WTC11 (cell line): ENCODE data around the gene STXBP6. TPM values are rescaled to one million over a fixed set of nuclear protein-coding genes. Genes with fewer than 3 reads are reported as not detected.

Experiments used
- ATAC-seq: fragments of 200-7000 bp; cut with Tn5 transposase; 2 replicates; pipeline ENCODE4 v1.10.0; 2021; ENCODE audit warnings: mild to moderate bottlenecking, moderate library complexity
- Bru-seq: library from RNA; stranded (reverse); fragments of 400-500 nt; gene quantifications from one replicate; lab custom pipeline; 2021; lab: Mats Ljungman, UMichigan
- CTCF ChIA-PET: fragments of 300-600 bp; sonication (Branson Sonifier 250); formaldehyde crosslinking; loops from one replicate; lab custom pipeline; 2021; ENCODE audit warnings: antibody characterized with exemption; lab: Charles Lee
- POLR2A ChIA-PET: fragments of 350-600 bp; sonication (Branson Sonifier 250); formaldehyde crosslinking; loops from one replicate; lab custom pipeline; 2021; ENCODE audit warnings: antibody characterized with exemption; lab: Charles Lee
- DNase-seq: peaks from one replicate; pipeline ENCODE4 v3.0.0; 2021; ENCODE audit warnings: low spot score
- H3K27ac Mint-ChIP-seq: 2 replicates; pipeline ENCODE4 v1.8.0; 2021; ENCODE audit warnings: mixed read lengths
- H3K27me3 Mint-ChIP-seq: 2 replicates; pipeline ENCODE4 v1.8.0; 2021; ENCODE audit warnings: low read depth, mild to moderate bottlenecking, moderate library complexity, mixed read lengths
- H3K36me3 Mint-ChIP-seq: 2 replicates; pipeline ENCODE4 v1.8.0; 2021; ENCODE audit warnings: mixed read lengths
- H3K4me1 Mint-ChIP-seq: 2 replicates; pipeline ENCODE4 v1.8.0; 2022; ENCODE audit warnings: mixed read lengths
- H3K4me3 Mint-ChIP-seq: 2 replicates; pipeline ENCODE4 v1.8.0; 2021; ENCODE audit warnings: mild to moderate bottlenecking, moderate library complexity, mixed read lengths
- H3K9me3 Mint-ChIP-seq: 2 replicates; pipeline ENCODE4 v1.8.0; 2021; ENCODE audit warnings: mixed read lengths
- ATF1 ChIP-seq: sonication (generic); formaldehyde crosslinking; IDR thresholded peaks from 2 replicates; pipeline ENCODE4 v1.8.1; 2023; ENCODE audit warnings: mild to moderate bottlenecking, moderate library complexity, missing genetic modification reagents
- CREM ChIP-seq: sonication (generic); formaldehyde crosslinking; IDR thresholded peaks from 2 replicates; pipeline ENCODE4 v1.8.1; 2022; ENCODE audit warnings: mild to moderate bottlenecking, missing genetic modification reagents, moderate library complexity
- EMX1 ChIP-seq: fragments of 250-450 bp; sonication (Bioruptor Pico); IDR thresholded peaks from 2 replicates; pipeline ENCODE4 v1.8.0; 2021; ENCODE audit warnings: mild to moderate bottlenecking
- FOXP1 ChIP-seq: sonication (generic); formaldehyde crosslinking; IDR thresholded peaks from 2 replicates; pipeline ENCODE4 v1.8.0; 2022; ENCODE audit warnings: missing genetic modification reagents, mild to moderate bottlenecking, moderate library complexity, borderline replicate concordance
- GABPB1 ChIP-seq: sonication (generic); formaldehyde crosslinking; IDR thresholded peaks from 2 replicates; pipeline ENCODE4 v1.8.1; 2023; ENCODE audit warnings: mild to moderate bottlenecking, missing genetic modification reagents
- GTF2I ChIP-seq: fragments of 250-450 bp; sonication (Bioruptor Pico); conservative IDR thresholded peaks from 2 replicates; pipeline ENCODE4 v1.4.0; 2021; ENCODE audit warnings: mild to moderate bottlenecking
- JUN ChIP-seq: sonication (generic); formaldehyde crosslinking; IDR thresholded peaks from 2 replicates; pipeline ENCODE4 v1.8.0; 2023; ENCODE audit warnings: mild to moderate bottlenecking, missing genetic modification reagents
- KAT7 ChIP-seq: sonication (generic); formaldehyde crosslinking; IDR thresholded peaks from 2 replicates; pipeline ENCODE4 v1.8.1; 2023; ENCODE audit warnings: missing genetic modification reagents, mild to moderate bottlenecking, borderline replicate concordance
- MYBL2 ChIP-seq: sonication (generic); formaldehyde crosslinking; IDR thresholded peaks from 2 replicates; pipeline ENCODE4 v1.8.1; 2023; ENCODE audit warnings: mild to moderate bottlenecking, moderate library complexity, missing genetic modification reagents
- NFE2L1 ChIP-seq: sonication (generic); formaldehyde crosslinking; IDR thresholded peaks from 2 replicates; pipeline ENCODE4 v1.8.1; 2023; ENCODE audit warnings: missing genetic modification reagents
- PRRX2 ChIP-seq: fragments of 250-450 bp; sonication (Bioruptor Pico); IDR thresholded peaks from 2 replicates; pipeline ENCODE4 v1.8.0; 2021; ENCODE audit warnings: mild to moderate bottlenecking
- TEAD1 ChIP-seq: sonication (generic); formaldehyde crosslinking; IDR thresholded peaks from 2 replicates; pipeline ENCODE4 v1.8.0; 2022; ENCODE audit warnings: mild to moderate bottlenecking, missing genetic modification reagents
- TP53 ChIP-seq: sonication (generic); formaldehyde crosslinking; IDR thresholded peaks from 2 replicates; pipeline ENCODE4 v1.8.1; 2023; ENCODE audit warnings: mild to moderate bottlenecking, missing genetic modification reagents
- ZNF219 ChIP-seq: sonication (generic); formaldehyde crosslinking; IDR thresholded peaks from 2 replicates; pipeline ENCODE4 v1.8.0; 2023; ENCODE audit warnings: missing genetic modification reagents, mild to moderate bottlenecking, borderline replicate concordance
- ZNF396 ChIP-seq: fragments of 250-450 bp; sonication (Bioruptor Pico); IDR thresholded peaks from 2 replicates; pipeline ENCODE4 v1.8.0; 2021; ENCODE audit warnings: mild to moderate bottlenecking, moderate library complexity, borderline replicate concordance
- long read RNA-seq, 3 experiments: library from RNA in 1 of 3; library from capped mRNA in 1 of 3; library from polyadenylated mRNA in 1 of 3; unstranded in 2 of 3; stranded (forward) in 1 of 3; transcript quantifications; one replicate each; pipeline ENCODE4 v2.0.0, GENCODE V29; 2021
- total RNA-seq: library from RNA; stranded (reverse); gene quantifications from 3 replicates; pipeline ENCODE4 v1.2.3, GENCODE V29; 2021
- TF ChIP-seq, protein P1 (sequence below): sonication (generic); formaldehyde crosslinking; IDR thresholded peaks from 2 replicates; pipeline ENCODE4 v1.8.0; 2022; ENCODE audit warnings: mild to moderate bottlenecking, missing genetic modification reagents
- TF ChIP-seq, protein P2 (sequence below): fragments of 250-450 bp; sonication (Bioruptor Pico); IDR thresholded peaks from 2 replicates; pipeline ENCODE4 v1.8.0; 2021; ENCODE audit warnings: mild to moderate bottlenecking
- TF ChIP-seq, protein P3 (sequence below): sonication (generic); formaldehyde crosslinking; IDR thresholded peaks from 2 replicates; pipeline ENCODE4 v1.8.1; 2022; ENCODE audit warnings: mild to moderate bottlenecking, missing genetic modification reagents, moderate library complexity, borderline replicate concordance
- TF ChIP-seq, protein P4 (sequence below): sonication (generic); formaldehyde crosslinking; IDR thresholded peaks from 2 replicates; pipeline ENCODE4 v1.8.0; 2022; ENCODE audit warnings: mild to moderate bottlenecking, missing genetic modification reagents
- TF ChIP-seq, protein P5 (sequence below): sonication (generic); formaldehyde crosslinking; IDR thresholded peaks from 2 replicates; pipeline ENCODE4 v1.8.1; 2022; ENCODE audit warnings: low read depth, mild to moderate bottlenecking, moderate library complexity, missing genetic modification reagents, borderline replicate concordance
- TF ChIP-seq, protein P6 (sequence below): sonication (generic); formaldehyde crosslinking; IDR thresholded peaks from 2 replicates; pipeline ENCODE4 v1.8.0; 2023; ENCODE audit warnings: missing genetic modification reagents, mild to moderate bottlenecking, borderline replicate concordance
- TF ChIP-seq, protein P7 (sequence below): sonication (generic); formaldehyde crosslinking; IDR thresholded peaks from 2 replicates; pipeline ENCODE4 v1.8.0; 2023; ENCODE audit warnings: missing genetic modification reagents
- TF ChIP-seq, protein P8 (sequence below): fragments of 250-450 bp; sonication (Bioruptor Pico); IDR thresholded peaks from 2 replicates; pipeline ENCODE4 v1.9.0; 2021; ENCODE audit warnings: mild to moderate bottlenecking

Gene STXBP6
- total RNA-seq (3.2 to 4.2 TPM (median 3.5 TPM) in 3 replicates), Bru-seq, nascent RNA (percentile 44 among the genes with signal in this experiment)
- long read RNA-seq, experiment 1, full-length matches to known transcripts: 15 of 26 reads
- long read RNA-seq, experiment 1, partial matches to known transcripts: 3 of 26 reads
- long read RNA-seq, experiment 1, other reads (novel, unspliced or antisense): 8 of 26 reads
- long read RNA-seq, experiment 2, full-length matches to known transcripts: 5 of 8 reads
- long read RNA-seq, experiment 2, partial matches to known transcripts: 0 of 8 reads
- long read RNA-seq, experiment 2, other reads (novel, unspliced or antisense): 3 of 8 reads
- long read RNA-seq, experiment 3, partial matches to known transcripts: 1 of 3 reads
- long read RNA-seq, experiment 3, other reads (novel, unspliced or antisense): 2 of 3 reads

DNA sequence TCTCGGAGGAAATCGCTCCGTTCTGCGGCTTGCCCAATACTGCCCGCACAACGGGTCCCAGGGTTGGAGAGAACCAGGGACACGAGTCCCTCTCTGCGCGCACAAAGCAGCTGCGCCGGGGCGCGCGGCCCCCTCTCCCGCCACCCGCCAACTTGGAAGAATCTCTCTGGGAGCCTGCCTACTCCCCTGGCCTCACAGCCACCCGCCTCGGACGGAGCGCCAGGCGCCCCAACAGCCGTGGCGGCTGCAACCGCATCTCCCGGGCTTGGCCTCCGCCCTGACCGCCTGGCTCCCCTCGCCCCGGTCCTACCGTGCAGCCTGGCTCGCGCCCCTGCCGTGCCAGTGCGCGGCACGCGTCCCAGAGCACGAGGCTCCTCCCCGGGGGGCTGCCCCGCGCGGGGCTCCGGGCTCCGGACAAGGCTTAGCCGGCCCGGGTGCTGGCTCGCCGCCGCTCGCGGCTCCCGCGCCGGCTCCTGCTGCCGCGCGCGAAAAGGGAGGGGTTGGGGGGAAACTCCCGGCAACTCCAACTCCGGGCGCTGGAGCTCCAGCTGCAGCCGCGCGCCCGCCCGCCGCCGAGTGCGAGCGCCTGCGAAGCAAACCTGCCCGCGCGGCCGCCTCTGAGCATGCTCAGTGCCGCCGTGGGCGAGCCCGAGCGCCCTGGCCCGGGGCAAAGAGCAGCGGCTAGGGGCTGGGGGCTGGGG is at the start of gene STXBP6:
Gene STXBP6, minus strand, starts transcription at position 580 of the 701 bp plus-strand sequence. CDS start 75,329 bp downstream, outside the sequence.
- H3K9me3 Mint-ChIP-seq: no peaks in the 10 kb centered on the region
- H3K4me3 Mint-ChIP-seq: peak within 1 kb of the TSS; percentile 85
- H3K36me3 Mint-ChIP-seq: no peaks in the 10 kb centered on the region
- DNase-seq: peak; percentile 74
- ChIA-PET CTCF (interaction anchor here (0.5 to 2.2 kb wide), 6 partner anchors 83 to 345 kb away, joined by 3 to 21 read pairs (median 4); no protein-coding TSS in a partner anchor), POLR2A (no interaction called here)
- H3K4me1 Mint-ChIP-seq: peaks cover 32% of the 10 kb centered on the region
- H3K27me3 Mint-ChIP-seq: peaks cover 58% of the 10 kb centered on the region
- H3K27ac Mint-ChIP-seq: no peak within 1 kb of the TSS
- ATAC-seq: peak; percentile 75
- TF ChIP-seq, protein P1, sequence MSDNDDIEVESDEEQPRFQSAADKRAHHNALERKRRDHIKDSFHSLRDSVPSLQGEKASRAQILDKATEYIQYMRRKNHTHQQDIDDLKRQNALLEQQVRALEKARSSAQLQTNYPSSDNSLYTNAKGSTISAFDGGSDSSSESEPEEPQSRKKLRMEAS (CRISPR knock-in tag): no peak; the same call in 1 of the 2 replicates
- TF ChIP-seq GABPB1: peak; percentile 35
- TF ChIP-seq, protein P2, sequence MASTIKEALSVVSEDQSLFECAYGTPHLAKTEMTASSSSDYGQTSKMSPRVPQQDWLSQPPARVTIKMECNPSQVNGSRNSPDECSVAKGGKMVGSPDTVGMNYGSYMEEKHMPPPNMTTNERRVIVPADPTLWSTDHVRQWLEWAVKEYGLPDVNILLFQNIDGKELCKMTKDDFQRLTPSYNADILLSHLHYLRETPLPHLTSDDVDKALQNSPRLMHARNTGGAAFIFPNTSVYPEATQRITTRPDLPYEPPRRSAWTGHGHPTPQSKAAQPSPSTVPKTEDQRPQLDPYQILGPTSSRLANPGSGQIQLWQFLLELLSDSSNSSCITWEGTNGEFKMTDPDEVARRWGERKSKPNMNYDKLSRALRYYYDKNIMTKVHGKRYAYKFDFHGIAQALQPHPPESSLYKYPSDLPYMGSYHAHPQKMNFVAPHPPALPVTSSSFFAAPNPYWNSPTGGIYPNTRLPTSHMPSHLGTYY (CRISPR knock-in tag): no peak
- TF ChIP-seq, protein P3, sequence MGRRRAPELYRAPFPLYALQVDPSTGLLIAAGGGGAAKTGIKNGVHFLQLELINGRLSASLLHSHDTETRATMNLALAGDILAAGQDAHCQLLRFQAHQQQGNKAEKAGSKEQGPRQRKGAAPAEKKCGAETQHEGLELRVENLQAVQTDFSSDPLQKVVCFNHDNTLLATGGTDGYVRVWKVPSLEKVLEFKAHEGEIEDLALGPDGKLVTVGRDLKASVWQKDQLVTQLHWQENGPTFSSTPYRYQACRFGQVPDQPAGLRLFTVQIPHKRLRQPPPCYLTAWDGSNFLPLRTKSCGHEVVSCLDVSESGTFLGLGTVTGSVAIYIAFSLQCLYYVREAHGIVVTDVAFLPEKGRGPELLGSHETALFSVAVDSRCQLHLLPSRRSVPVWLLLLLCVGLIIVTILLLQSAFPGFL (CRISPR knock-in tag): no peak
- TF ChIP-seq, protein P4, sequence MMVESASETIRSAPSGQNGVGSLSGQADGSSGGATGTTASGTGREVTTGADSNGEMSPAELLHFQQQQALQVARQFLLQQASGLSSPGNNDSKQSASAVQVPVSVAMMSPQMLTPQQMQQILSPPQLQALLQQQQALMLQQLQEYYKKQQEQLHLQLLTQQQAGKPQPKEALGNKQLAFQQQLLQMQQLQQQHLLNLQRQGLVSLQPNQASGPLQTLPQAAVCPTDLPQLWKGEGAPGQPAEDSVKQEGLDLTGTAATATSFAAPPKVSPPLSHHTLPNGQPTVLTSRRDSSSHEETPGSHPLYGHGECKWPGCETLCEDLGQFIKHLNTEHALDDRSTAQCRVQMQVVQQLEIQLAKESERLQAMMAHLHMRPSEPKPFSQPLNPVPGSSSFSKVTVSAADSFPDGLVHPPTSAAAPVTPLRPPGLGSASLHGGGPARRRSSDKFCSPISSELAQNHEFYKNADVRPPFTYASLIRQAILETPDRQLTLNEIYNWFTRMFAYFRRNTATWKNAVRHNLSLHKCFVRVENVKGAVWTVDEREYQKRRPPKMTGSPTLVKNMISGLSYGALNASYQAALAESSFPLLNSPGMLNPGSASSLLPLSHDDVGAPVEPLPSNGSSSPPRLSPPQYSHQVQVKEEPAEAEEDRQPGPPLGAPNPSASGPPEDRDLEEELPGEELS: peak; percentile 96
- no peak for TF ChIP-seq GTF2I
- TF ChIP-seq ATF1 (CRISPR knock-in tag): no peak
- TF ChIP-seq MYBL2 (CRISPR knock-in tag): peak; percentile 73; the same call in 1 of the 2 replicates
- TF ChIP-seq NFE2L1 (CRISPR knock-in tag): no peak
- 0 out of 2 replicates have a peak, but pooled peaks have one; percentile 34 for TF ChIP-seq CREM (CRISPR knock-in tag)
- TF ChIP-seq, protein P5, sequence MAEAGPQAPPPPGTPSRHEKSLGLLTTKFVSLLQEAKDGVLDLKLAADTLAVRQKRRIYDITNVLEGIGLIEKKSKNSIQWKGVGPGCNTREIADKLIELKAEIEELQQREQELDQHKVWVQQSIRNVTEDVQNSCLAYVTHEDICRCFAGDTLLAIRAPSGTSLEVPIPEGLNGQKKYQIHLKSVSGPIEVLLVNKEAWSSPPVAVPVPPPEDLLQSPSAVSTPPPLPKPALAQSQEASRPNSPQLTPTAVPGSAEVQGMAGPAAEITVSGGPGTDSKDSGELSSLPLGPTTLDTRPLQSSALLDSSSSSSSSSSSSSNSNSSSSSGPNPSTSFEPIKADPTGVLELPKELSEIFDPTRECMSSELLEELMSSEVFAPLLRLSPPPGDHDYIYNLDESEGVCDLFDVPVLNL (CRISPR knock-in tag): no peak
- 0 out of 2 replicates have a peak, but pooled peaks have one; percentile 83 for TF ChIP-seq TP53 (CRISPR knock-in tag)
- no peak for TF ChIP-seq PRRX2 (CRISPR knock-in tag)
- peak; percentile 54; the same call in 1 of the 2 replicates for TF ChIP-seq ZNF219
- TF ChIP-seq KAT7 (CRISPR knock-in tag): peak; percentile 90; the same call in 1 of the 2 replicates
- peak; percentile 38; the same call in 1 of the 2 replicates for TF ChIP-seq JUN (CRISPR knock-in tag)
- no peak for TF ChIP-seq ZNF396 (CRISPR knock-in tag)
- TF ChIP-seq, protein P6, sequence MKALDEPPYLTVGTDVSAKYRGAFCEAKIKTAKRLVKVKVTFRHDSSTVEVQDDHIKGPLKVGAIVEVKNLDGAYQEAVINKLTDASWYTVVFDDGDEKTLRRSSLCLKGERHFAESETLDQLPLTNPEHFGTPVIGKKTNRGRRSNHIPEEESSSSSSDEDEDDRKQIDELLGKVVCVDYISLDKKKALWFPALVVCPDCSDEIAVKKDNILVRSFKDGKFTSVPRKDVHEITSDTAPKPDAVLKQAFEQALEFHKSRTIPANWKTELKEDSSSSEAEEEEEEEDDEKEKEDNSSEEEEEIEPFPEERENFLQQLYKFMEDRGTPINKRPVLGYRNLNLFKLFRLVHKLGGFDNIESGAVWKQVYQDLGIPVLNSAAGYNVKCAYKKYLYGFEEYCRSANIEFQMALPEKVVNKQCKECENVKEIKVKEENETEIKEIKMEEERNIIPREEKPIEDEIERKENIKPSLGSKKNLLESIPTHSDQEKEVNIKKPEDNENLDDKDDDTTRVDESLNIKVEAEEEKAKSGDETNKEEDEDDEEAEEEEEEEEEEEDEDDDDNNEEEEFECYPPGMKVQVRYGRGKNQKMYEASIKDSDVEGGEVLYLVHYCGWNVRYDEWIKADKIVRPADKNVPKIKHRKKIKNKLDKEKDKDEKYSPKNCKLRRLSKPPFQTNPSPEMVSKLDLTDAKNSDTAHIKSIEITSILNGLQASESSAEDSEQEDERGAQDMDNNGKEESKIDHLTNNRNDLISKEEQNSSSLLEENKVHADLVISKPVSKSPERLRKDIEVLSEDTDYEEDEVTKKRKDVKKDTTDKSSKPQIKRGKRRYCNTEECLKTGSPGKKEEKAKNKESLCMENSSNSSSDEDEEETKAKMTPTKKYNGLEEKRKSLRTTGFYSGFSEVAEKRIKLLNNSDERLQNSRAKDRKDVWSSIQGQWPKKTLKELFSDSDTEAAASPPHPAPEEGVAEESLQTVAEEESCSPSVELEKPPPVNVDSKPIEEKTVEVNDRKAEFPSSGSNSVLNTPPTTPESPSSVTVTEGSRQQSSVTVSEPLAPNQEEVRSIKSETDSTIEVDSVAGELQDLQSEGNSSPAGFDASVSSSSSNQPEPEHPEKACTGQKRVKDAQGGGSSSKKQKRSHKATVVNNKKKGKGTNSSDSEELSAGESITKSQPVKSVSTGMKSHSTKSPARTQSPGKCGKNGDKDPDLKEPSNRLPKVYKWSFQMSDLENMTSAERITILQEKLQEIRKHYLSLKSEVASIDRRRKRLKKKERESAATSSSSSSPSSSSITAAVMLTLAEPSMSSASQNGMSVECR (CRISPR knock-in tag): 0 out of 2 replicates have a peak, but pooled peaks have one; percentile 21
- TF ChIP-seq, protein P7, sequence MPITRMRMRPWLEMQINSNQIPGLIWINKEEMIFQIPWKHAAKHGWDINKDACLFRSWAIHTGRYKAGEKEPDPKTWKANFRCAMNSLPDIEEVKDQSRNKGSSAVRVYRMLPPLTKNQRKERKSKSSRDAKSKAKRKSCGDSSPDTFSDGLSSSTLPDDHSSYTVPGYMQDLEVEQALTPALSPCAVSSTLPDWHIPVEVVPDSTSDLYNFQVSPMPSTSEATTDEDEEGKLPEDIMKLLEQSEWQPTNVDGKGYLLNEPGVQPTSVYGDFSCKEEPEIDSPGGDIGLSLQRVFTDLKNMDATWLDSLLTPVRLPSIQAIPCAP: peak; percentile 68; the same call in 1 of the 2 replicates
- TF ChIP-seq, protein P8, sequence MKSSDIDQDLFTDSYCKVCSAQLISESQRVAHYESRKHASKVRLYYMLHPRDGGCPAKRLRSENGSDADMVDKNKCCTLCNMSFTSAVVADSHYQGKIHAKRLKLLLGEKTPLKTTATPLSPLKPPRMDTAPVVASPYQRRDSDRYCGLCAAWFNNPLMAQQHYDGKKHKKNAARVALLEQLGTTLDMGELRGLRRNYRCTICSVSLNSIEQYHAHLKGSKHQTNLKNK: no peak
- TF ChIP-seq TEAD1 (CRISPR knock-in tag): peak; percentile 79; the same call in 1 of the 2 replicates
- no peak for TF ChIP-seq EMX1
- peak; percentile 76; the same call in 1 of the 2 replicates for TF ChIP-seq FOXP1
